ENCODE data around the gene CYFIP1. TPM values are rescaled to one million over a fixed set of nuclear protein-coding genes. Genes with fewer than 3 reads are reported as not detected.

CYFIP1 gene
- total and polyA plus RNA-seq, 10 of the 15 experiments (the other 5 are each of a cell fraction or from before 2014, with no cell fraction given): 3.5 to 46.2 (median 28.3) TPM

DNA sequence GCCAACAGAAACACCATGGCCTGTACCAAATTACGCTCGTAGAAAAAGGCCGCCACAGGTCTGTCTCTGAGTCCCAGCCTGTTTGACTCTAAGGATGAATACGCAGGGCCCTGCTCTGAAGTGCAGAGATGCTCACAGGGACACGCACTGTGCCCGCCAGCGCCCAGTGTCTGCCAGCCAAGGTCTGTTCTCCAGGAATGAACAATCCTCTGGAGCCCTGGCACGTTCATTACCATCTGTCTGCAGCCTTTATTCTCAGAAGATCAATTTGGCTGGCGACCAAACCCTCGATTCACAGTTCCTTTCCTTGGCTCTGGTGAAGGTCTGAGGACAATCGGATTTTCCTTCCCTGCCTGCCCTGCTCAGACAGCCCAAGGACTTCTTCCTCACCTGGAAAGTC lies 75.4 kb downstream of the CYFIP1 start:
- no peaks in the 10 kb centered on the region for H4K20me1 ChIP-seq (ENCODE audit: control insufficient read depth, insufficient read depth)
- FAIRE-seq (no peak), ATAC-seq (no peak), DNase-seq (ENCODE audit: low read depth, low spot score) (no peak)
- intact Hi-C loops (cut with micrococcal nuclease; ENCODE audit: unreplicated experiment) (no loop called here), in situ Hi-C loops (cut with MboI) (no loop called here)
- peaks cover 12% of the 10 kb centered on the region in 2 experiments; a peak in 3 of 4 replicates for H3K36me3 ChIP-seq (ENCODE audit: control insufficient read depth in 2 of 2, insufficient read depth in 2 of 2, low read length in 1 of 2)
- no peak overlapping the region for H3K9ac ChIP-seq (ENCODE audit: control insufficient read depth, insufficient read depth, low read length)
- no TSS peak for BruUV-seq (replicated peaks)
- H3K27ac ChIP-seq (ENCODE audit: control insufficient read depth, insufficient read depth): no peak overlapping the region
- H3K4me2 ChIP-seq (ENCODE audit: control insufficient read depth, insufficient read depth): no peak overlapping the region
- H3K79me2 ChIP-seq (ENCODE audit: control insufficient read depth, insufficient read depth, low read length): no peaks in the 10 kb centered on the region
- WGBS (ENCODE audit: insufficient coverage, insufficient replicate concordance, low lambda C conversion rate, missing lambda C conversion rate): 83% methylated on average over 11 of the region's 11 CpGs
- POLR2A ChIA-PET: no interaction called here
- no peaks in the 10 kb centered on the region for H3K4me1 ChIP-seq (ENCODE audit: control insufficient read depth, insufficient read depth, low read length)
- RAD21 ChIA-PET (ENCODE audit: unreplicated experiment): no interaction called here
- SMC1A ChIA-PET (ENCODE audit: uncharacterized antibody, unreplicated experiment): no interaction called here
- CTCF ChIA-PET: no interaction called here
- H3K4me3 ChIP-seq: no peak overlapping the region
- H2AFZ ChIP-seq (ENCODE audit: control insufficient read depth, low read depth, low read length): no peak overlapping the region
- no peaks in the 10 kb centered on the region for H3K27me3 ChIP-seq (replicated peaks in 1 of 2; ENCODE audit: control insufficient read depth in 2 of 2, insufficient read depth in 2 of 2, low read length in 1 of 2)
- H3K9me3 ChIP-seq (replicated peaks; ENCODE audit: control insufficient read depth, insufficient read depth, low read length): no peaks in the 10 kb centered on the region; the same call in 2 of the 3 replicates
- TF ChIP-seq, protein P1, sequence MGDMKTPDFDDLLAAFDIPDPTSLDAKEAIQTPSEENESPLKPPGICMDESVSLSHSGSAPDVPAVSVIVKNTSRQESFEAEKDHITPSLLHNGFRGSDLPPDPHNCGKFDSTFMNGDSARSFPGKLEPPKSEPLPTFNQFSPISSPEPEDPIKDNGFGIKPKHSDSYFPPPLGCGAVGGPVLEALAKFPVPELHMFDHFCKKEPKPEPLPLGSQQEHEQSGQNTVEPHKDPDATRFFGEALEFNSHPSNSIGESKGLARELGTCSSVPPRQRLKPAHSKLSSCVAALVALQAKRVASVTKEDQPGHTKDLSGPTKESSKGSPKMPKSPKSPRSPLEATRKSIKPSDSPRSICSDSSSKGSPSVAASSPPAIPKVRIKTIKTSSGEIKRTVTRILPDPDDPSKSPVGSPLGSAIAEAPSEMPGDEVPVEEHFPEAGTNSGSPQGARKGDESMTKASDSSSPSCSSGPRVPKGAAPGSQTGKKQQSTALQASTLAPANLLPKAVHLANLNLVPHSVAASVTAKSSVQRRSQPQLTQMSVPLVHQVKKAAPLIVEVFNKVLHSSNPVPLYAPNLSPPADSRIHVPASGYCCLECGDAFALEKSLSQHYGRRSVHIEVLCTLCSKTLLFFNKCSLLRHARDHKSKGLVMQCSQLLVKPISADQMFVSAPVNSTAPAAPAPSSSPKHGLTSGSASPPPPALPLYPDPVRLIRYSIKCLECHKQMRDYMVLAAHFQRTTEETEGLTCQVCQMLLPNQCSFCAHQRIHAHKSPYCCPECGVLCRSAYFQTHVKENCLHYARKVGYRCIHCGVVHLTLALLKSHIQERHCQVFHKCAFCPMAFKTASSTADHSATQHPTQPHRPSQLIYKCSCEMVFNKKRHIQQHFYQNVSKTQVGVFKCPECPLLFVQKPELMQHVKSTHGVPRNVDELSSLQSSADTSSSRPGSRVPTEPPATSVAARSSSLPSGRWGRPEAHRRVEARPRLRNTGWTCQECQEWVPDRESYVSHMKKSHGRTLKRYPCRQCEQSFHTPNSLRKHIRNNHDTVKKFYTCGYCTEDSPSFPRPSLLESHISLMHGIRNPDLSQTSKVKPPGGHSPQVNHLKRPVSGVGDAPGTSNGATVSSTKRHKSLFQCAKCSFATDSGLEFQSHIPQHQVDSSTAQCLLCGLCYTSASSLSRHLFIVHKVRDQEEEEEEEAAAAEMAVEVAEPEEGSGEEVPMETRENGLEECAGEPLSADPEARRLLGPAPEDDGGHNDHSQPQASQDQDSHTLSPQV (IDR thresholded peaks at IDR 0.05): no peak
- TF ChIP-seq STAT1 (conservative IDR thresholded peaks at IDR 0.05): no peak
- no peak for TF ChIP-seq SMAD1 (IDR thresholded peaks at IDR 0.05; ENCODE audit: low read depth, partially characterized antibody)
- TF ChIP-seq, protein P2, sequence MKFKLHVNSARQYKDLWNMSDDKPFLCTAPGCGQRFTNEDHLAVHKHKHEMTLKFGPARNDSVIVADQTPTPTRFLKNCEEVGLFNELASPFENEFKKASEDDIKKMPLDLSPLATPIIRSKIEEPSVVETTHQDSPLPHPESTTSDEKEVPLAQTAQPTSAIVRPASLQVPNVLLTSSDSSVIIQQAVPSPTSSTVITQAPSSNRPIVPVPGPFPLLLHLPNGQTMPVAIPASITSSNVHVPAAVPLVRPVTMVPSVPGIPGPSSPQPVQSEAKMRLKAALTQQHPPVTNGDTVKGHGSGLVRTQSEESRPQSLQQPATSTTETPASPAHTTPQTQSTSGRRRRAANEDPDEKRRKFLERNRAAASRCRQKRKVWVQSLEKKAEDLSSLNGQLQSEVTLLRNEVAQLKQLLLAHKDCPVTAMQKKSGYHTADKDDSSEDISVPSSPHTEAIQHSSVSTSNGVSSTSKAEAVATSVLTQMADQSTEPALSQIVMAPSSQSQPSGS (IDR thresholded peaks at IDR 0.05; ENCODE audit: low read length): no peak
- TF ChIP-seq, protein P3, sequence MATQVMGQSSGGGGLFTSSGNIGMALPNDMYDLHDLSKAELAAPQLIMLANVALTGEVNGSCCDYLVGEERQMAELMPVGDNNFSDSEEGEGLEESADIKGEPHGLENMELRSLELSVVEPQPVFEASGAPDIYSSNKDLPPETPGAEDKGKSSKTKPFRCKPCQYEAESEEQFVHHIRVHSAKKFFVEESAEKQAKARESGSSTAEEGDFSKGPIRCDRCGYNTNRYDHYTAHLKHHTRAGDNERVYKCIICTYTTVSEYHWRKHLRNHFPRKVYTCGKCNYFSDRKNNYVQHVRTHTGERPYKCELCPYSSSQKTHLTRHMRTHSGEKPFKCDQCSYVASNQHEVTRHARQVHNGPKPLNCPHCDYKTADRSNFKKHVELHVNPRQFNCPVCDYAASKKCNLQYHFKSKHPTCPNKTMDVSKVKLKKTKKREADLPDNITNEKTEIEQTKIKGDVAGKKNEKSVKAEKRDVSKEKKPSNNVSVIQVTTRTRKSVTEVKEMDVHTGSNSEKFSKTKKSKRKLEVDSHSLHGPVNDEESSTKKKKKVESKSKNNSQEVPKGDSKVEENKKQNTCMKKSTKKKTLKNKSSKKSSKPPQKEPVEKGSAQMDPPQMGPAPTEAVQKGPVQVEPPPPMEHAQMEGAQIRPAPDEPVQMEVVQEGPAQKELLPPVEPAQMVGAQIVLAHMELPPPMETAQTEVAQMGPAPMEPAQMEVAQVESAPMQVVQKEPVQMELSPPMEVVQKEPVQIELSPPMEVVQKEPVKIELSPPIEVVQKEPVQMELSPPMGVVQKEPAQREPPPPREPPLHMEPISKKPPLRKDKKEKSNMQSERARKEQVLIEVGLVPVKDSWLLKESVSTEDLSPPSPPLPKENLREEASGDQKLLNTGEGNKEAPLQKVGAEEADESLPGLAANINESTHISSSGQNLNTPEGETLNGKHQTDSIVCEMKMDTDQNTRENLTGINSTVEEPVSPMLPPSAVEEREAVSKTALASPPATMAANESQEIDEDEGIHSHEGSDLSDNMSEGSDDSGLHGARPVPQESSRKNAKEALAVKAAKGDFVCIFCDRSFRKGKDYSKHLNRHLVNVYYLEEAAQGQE (IDR thresholded peaks at IDR 0.05; ENCODE audit: low read depth, low read length): no peak
- no peak for TF ChIP-seq MTA2 (IDR thresholded peaks at IDR 0.05; ENCODE audit: low read depth)
- TF ChIP-seq ZNF24 (IDR thresholded peaks at IDR 0.05): no peak
- TF ChIP-seq NR2C1 (IDR thresholded peaks at IDR 0.05): no peak
- TF ChIP-seq POLR2AphosphoS2 (IDR thresholded peaks at IDR 0.05; ENCODE audit: low read depth, low read length): no peak
- TF ChIP-seq, protein P4, sequence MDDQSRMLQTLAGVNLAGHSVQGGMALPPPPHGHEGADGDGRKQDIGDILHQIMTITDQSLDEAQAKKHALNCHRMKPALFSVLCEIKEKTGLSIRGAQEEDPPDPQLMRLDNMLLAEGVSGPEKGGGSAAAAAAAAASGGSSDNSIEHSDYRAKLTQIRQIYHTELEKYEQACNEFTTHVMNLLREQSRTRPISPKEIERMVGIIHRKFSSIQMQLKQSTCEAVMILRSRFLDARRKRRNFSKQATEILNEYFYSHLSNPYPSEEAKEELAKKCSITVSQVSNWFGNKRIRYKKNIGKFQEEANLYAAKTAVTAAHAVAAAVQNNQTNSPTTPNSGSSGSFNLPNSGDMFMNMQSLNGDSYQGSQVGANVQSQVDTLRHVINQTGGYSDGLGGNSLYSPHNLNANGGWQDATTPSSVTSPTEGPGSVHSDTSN (IDR thresholded peaks at IDR 0.05; ENCODE audit: insufficient replicate concordance, low read depth, low read length): no peak
- TF ChIP-seq ZNF274 (IDR thresholded peaks at IDR 0.05; ENCODE audit: insufficient read depth, insufficient read length): no peak
- TF ChIP-seq FOS (IDR thresholded peaks at IDR 0.05; ENCODE audit: borderline replicate concordance, extremely low read depth, insufficient read length): no peak
- no peak for TF ChIP-seq SIN3A (IDR thresholded peaks at IDR 0.05; ENCODE audit: low read depth, low read length)

Measured in GM12878 (cell line).